ENCODE data around the gene CHST9.

DNA sequence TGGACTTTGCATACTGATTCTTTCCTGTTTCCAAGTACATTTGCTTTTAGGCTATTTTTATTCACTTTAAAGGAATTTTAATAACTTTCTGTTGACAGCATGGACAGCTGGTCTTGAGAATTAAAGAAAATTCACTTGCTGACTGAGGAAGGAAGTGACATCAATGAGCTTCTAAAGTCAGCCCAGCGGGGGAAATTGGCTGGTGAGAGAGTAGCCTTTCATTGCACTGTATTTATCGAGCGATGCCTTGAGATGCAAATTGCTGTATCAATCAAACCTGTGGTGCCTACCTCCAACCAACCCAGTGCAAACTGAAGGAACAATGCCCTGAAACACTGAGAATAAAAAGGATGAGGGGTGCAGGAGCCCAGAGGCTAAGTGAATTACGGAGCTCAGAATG is 228.2 kb downstream of the CHST9 start:
- TF ChIP-seq, protein P1, sequence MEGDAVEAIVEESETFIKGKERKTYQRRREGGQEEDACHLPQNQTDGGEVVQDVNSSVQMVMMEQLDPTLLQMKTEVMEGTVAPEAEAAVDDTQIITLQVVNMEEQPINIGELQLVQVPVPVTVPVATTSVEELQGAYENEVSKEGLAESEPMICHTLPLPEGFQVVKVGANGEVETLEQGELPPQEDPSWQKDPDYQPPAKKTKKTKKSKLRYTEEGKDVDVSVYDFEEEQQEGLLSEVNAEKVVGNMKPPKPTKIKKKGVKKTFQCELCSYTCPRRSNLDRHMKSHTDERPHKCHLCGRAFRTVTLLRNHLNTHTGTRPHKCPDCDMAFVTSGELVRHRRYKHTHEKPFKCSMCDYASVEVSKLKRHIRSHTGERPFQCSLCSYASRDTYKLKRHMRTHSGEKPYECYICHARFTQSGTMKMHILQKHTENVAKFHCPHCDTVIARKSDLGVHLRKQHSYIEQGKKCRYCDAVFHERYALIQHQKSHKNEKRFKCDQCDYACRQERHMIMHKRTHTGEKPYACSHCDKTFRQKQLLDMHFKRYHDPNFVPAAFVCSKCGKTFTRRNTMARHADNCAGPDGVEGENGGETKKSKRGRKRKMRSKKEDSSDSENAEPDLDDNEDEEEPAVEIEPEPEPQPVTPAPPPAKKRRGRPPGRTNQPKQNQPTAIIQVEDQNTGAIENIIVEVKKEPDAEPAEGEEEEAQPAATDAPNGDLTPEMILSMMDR (IDR thresholded peaks at IDR 0.05; ENCODE audit: low read depth, low read length): no peak
- TF ChIP-seq EZH2phosphoT487 (IDR thresholded peaks at IDR 0.05; ENCODE audit: low read depth): no peak

Data from OCI-LY3 (cell line).